K562 (cell line): ENCODE results near the gene ZSWIM6. TPM values are rescaled to one million over a fixed set of nuclear protein-coding genes. Genes with fewer than 3 reads are reported as not detected.

Experiments used
- ATAC-seq: fragments of 200-7000 bp; cut with Tn5 transposase; 3 replicates; pipeline ENCODE4 v1.9.1; 2020; ENCODE audit warnings: moderate library complexity
- BruUV-seq: library from RNA; stranded (reverse); fragments of 400-500 nt; replicated peaks from 2 replicates; lab custom pipeline; 2021; lab: Mats Ljungman, UMichigan
- CTCF ChIA-PET: fragments of 300-600 bp; formaldehyde crosslinking; extraction: SDS; loops from one replicate; lab custom pipeline; 2021; ENCODE audit warnings: low intra/inter-chr PET ratio; lab: Yijun Ruan, JAX
- POLR2A ChIA-PET: fragments of 300-600, 350-650 bp; sonication (Branson Sonifier 250); formaldehyde crosslinking; extraction: SDS; loops from one replicate; lab custom pipeline; 2021; ENCODE audit warnings: antibody characterized with exemption, inconsistent platforms; lab: Yijun Ruan, JAX
- DNase-seq, 4 experiments: peaks; one replicate each; pipeline versions ENCODE4 v3.0.0 to v3.0.0-alpha.2; 2011 to 2018; ENCODE audit warnings: low spot score in 3 of 4, mixed read lengths in 3 of 4; ENCODE audit errors: extremely low read depth in 1 of 4
- FAIRE-seq: peaks from 2 replicates; lab custom pipeline; 2011; peaks lifted over from hg19 to GRCh38; lab: Jason Lieb, UNC
- H2AFZ ChIP-seq: 2 replicates; pipeline ENCODE4 v1.6.0; 2011; ENCODE audit warnings: low read depth, low read length, control low read depth, inconsistent platforms
- H3K27ac ChIP-seq: fragments of 200-600 bp; 3 replicates; pipeline ENCODE4 v1.8.0; 2011; ENCODE audit warnings: low read depth, mild to moderate bottlenecking, control low read depth, inconsistent platforms, low read length, moderate library complexity, mixed read lengths; ENCODE audit errors: extremely low read depth
- H3K27me3 ChIP-seq, 2 experiments: fragments of 300-600 bp in 1 of 2; 2 replicates in 1 of 2; 3 replicates in 1 of 2; pipeline versions ENCODE4 v1.6.0 to v1.8.0; 2011; ENCODE audit warnings: inconsistent platforms in 2 of 2, low read length in 2 of 2, mild to moderate bottlenecking in 1 of 2, mixed read lengths in 1 of 2, moderate library complexity in 1 of 2; ENCODE audit not compliant: control insufficient read depth in 2 of 2, insufficient read depth in 2 of 2
- H3K36me3 ChIP-seq: fragments of 300-600 bp; 3 replicates; pipeline ENCODE4 v1.8.0; 2011; ENCODE audit warnings: mild to moderate bottlenecking, low read length, inconsistent platforms; ENCODE audit not compliant: control insufficient read depth, insufficient read depth
- H3K4me1 ChIP-seq, 2 experiments: fragments of 200-600 bp in 1 of 2; replicated peaks in 1 of 2; 2 replicates in 1 of 2; 3 replicates in 1 of 2; pipeline versions ENCODE4 v1.5.1 to v1.8.0; 2011; ENCODE audit warnings: inconsistent platforms in 2 of 2, low read length in 2 of 2, mild to moderate bottlenecking in 1 of 2, mixed read lengths in 1 of 2, moderate library complexity in 1 of 2; ENCODE audit not compliant: control insufficient read depth in 2 of 2, insufficient read depth in 2 of 2
- H3K4me2 ChIP-seq: 2 replicates; pipeline ENCODE4 v1.6.1; 2011; ENCODE audit warnings: low read length, control low read depth, inconsistent platforms, mixed read lengths; ENCODE audit not compliant: insufficient read depth
- H3K4me3 ChIP-seq: fragments of 200-600 bp; sonication (generic), shearing (Covaris generic); 2 replicates; pipeline ENCODE4 v1.5.1; 2016; ENCODE audit warnings: control low read depth, inconsistent platforms
- H3K79me2 ChIP-seq: fragments of 200-600 bp; 3 replicates; pipeline ENCODE4 v1.8.0; 2011; ENCODE audit warnings: low read length, inconsistent platforms; ENCODE audit not compliant: control insufficient read depth, insufficient read depth
- H3K9ac ChIP-seq, 2 experiments: 2 replicates each; pipeline versions ENCODE4 v1.6.0 to v1.6.1; 2011; ENCODE audit warnings: low read depth in 2 of 2, low read length in 2 of 2, control low read depth in 1 of 2, inconsistent platforms in 1 of 2, mild to moderate bottlenecking in 1 of 2, mixed read lengths in 1 of 2; ENCODE audit not compliant: insufficient read depth in 1 of 2
- H3K9me1 ChIP-seq: one replicate; pipeline ENCODE4 v1.6.0; 2011; ENCODE audit warnings: inconsistent platforms, mild to moderate bottlenecking, low read length, moderate library complexity; ENCODE audit not compliant: control insufficient read depth, insufficient read depth
- H3K9me3 ChIP-seq: replicated peaks from 2 replicates; pipeline ENCODE4 v1.5.1; 2011; ENCODE audit warnings: low read depth, low read length, inconsistent platforms; ENCODE audit not compliant: control insufficient read depth, insufficient read depth
- H4K20me1 ChIP-seq: replicated peaks from 2 replicates; pipeline ENCODE4 v1.6.1; 2011; ENCODE audit warnings: low read length, inconsistent platforms, mixed read lengths; ENCODE audit not compliant: control insufficient read depth, insufficient read depth
- CHD7 ChIP-seq: fragments of 200-600 bp; sonication (generic); IDR thresholded peaks from one replicate; pipeline ENCODE4 v1.6.1; 2012; ENCODE audit warnings: mild to moderate bottlenecking, low read depth, low read length, inconsistent platforms
- ERF ChIP-seq: fragments of 450-650 bp; formaldehyde crosslinking; IDR thresholded peaks from 2 replicates; pipeline ENCODE4 v1.4.0; 2020; ENCODE audit warnings: mild to moderate bottlenecking, mixed read lengths
- IRF1 ChIP-seq: sonication (generic); formaldehyde crosslinking; IDR thresholded peaks from 2 replicates; pipeline ENCODE4 v1.8.0; 2022; ENCODE audit warnings: missing genetic modification reagents, mild to moderate bottlenecking, borderline replicate concordance
- MBD2 ChIP-seq: sonication (generic); IDR thresholded peaks from 2 replicates; pipeline ENCODE4 v1.6.1; 2016; ENCODE audit warnings: low read depth, borderline replicate concordance
- NFXL1 ChIP-seq: fragments of 450-650 bp; formaldehyde crosslinking; IDR thresholded peaks from 2 replicates; pipeline ENCODE4 v1.4.0; 2021; ENCODE audit warnings: mild to moderate bottlenecking
- SREBF1 ChIP-seq: fragments of 150-350 bp; IDR thresholded peaks from 2 replicates; pipeline ENCODE4 v1.6.1; 2014; ENCODE audit warnings: antibody characterized with exemption, low read depth, low read length, borderline replicate concordance
- ZBTB17 ChIP-seq: fragments of 450-650 bp; formaldehyde crosslinking; IDR thresholded peaks from 2 replicates; pipeline ENCODE4 v1.4.0; 2020; ENCODE audit warnings: mild to moderate bottlenecking
- ZNF232 ChIP-seq: sonication (generic); formaldehyde crosslinking; IDR thresholded peaks from 2 replicates; pipeline ENCODE4 v1.8.0; 2022; ENCODE audit warnings: mild to moderate bottlenecking, missing genetic modification reagents
- ZNF696 ChIP-seq: fragments of 250-450 bp; sonication (Bioruptor Pico); conservative IDR thresholded peaks from 2 replicates; pipeline ENCODE4 v1.4.0; 2020; ENCODE audit warnings: mild to moderate bottlenecking, moderate library complexity
- WGBS: fragments of 100-300 bp; shearing (Covaris generic); methylation state at CpG from one replicate; pipeline ENCODE4 v1.1.6; 2016; ENCODE audit warnings: low coverage, mixed read lengths; ENCODE audit not compliant: insufficient coverage; ENCODE audit errors: missing lambda C conversion rate; 5-methylcytosine and 5-hydroxymethylcytosine counted together
- in situ Hi-C: fragments of 300-500 bp; cut with MboI; formaldehyde crosslinking; loops from 4 replicates; pipeline ENCODE4 v1.15.0; 2018; ENCODE audit warnings: inconsistent platforms, mixed read lengths
- intact Hi-C: fragments of 100-400 bp; cut with micrococcal nuclease; formaldehyde crosslinking; loops from 2 replicates; pipeline ENCODE4 v1.14.2; 2022
- polyA plus RNA-seq, 8 experiments: library from polyadenylated mRNA; depleted of rRNA in 4 of 8; stranded (reverse) in 5 of 8; unstranded in 3 of 8; fragments of >200 nt; fragmentation: Nextera tagmentation in 2 of 8; fragmentation: Illumina TruSeq in 1 of 8; extraction: Ambion mirVana in 2 of 8; extraction: Trizol in 1 of 8; gene quantifications; 2 replicates each; pipeline versions ENCODE4 v1.2.1 to v1.2.3, GENCODE V29; 2011 to 2014; ENCODE audit warnings: inconsistent platforms in 1 of 8, missing spikeins in 1 of 8
- total RNA-seq, 7 experiments: library from RNA; depleted of rRNA in 6 of 7; stranded (reverse); fragments of >200 nt in 6 of 7; fragmentation: Illumina TruSeq in 2 of 7; extraction: Trizol in 2 of 7; gene quantifications; 2 replicates each; pipeline versions ENCODE4 v1.2.1 to v1.2.3, GENCODE V29; 2011 to 2021; ENCODE audit warnings: low replicate concordance in 1 of 7
- TF ChIP-seq, protein P1 (sequence below): fragments of 200-800 bp; sonication (Bioruptor generic); IDR thresholded peaks from 2 replicates; pipeline ENCODE4 v1.6.1; 2017; ENCODE audit warnings: missing genetic modification characterization, missing compliant biosample characterization

The ZSWIM6 gene
- total and polyA plus RNA-seq, 9 of the 15 experiments (the other 6 are each of a cell fraction or from before 2014, with no cell fraction given): 0.81 to 3.2 (median 2.0) TPM

- no peak overlapping the region for H3K9ac ChIP-seq
- H3K4me2 ChIP-seq: no peak overlapping the region
- FAIRE-seq (no peak), DNase-seq (no peak), ATAC-seq (no peak)
- H3K9me1 ChIP-seq: no peaks in the 10 kb centered on the region
- POLR2A ChIA-PET: no interaction called here
- H3K27ac ChIP-seq: no peak overlapping the region
- no peak overlapping the region for H3K4me3 ChIP-seq
- CTCF ChIA-PET: no interaction called here
- no peaks in the 10 kb centered on the region for H3K4me1 ChIP-seq
- 0 out of 2 replicates have a peak, but pooled peaks cover 5% of the 10 kb centered on the region for H4K20me1 ChIP-seq
- 0% methylated on average over 2 of the region's 2 CpGs for WGBS
- no peaks in the 10 kb centered on the region for H3K27me3 ChIP-seq
- intact Hi-C loops (no loop called here), in situ Hi-C loops (no loop called here)
- H3K36me3 ChIP-seq: no peaks in the 10 kb centered on the region
- H3K9me3 ChIP-seq: no peaks in the 10 kb centered on the region
- no TSS peak for BruUV-seq
- H2AFZ ChIP-seq: no peak overlapping the region
- H3K79me2 ChIP-seq: no peaks in the 10 kb centered on the region
- TF ChIP-seq ZNF696 (no peak), ERF (CRISPR knock-in tag) (no peak), MBD2 (no peak), SREBF1 (no peak), CHD7 (no peak), IRF1 (CRISPR knock-in tag) (no peak), ZNF232 (no peak), NFXL1 (CRISPR knock-in tag) (no peak), ZBTB17 (CRISPR knock-in tag) (no peak)
- TF ChIP-seq, protein P1, sequence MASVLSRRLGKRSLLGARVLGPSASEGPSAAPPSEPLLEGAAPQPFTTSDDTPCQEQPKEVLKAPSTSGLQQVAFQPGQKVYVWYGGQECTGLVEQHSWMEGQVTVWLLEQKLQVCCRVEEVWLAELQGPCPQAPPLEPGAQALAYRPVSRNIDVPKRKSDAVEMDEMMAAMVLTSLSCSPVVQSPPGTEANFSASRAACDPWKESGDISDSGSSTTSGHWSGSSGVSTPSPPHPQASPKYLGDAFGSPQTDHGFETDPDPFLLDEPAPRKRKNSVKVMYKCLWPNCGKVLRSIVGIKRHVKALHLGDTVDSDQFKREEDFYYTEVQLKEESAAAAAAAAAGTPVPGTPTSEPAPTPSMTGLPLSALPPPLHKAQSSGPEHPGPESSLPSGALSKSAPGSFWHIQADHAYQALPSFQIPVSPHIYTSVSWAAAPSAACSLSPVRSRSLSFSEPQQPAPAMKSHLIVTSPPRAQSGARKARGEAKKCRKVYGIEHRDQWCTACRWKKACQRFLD (CRISPR knock-in tag): no peak
Measured at GRCh38 chr5:61463596-61463995, 131.5 kb downstream of the ZSWIM6 start.
